Astrocyte (in vitro differentiated cells and primary cell): ENCODE data around the gene ITPR2. TPM values are rescaled to one million over a fixed set of nuclear protein-coding genes. Genes with fewer than 3 reads are reported as not detected.
"Not testable (repeated sequence)": the region's sequence is repeated elsewhere in the genome, so short reads cannot be mapped to it uniquely, and the experiment has no call there.

ENCODE experiments used
- DNase-seq: peaks from one replicate; pipeline ENCODE4 v3.0.0-alpha.2; 2010; ENCODE audit warnings: low read depth
- FAIRE-seq: peaks from 2 replicates; lab custom pipeline; 2011; peaks lifted over from hg19 to GRCh38; lab: Jason Lieb, UNC
- H2AFZ ChIP-seq: 2 replicates; pipeline ENCODE4 v1.6.0; 2012; ENCODE audit warnings: low read depth, low read length, inconsistent platforms
- H3K27ac ChIP-seq: 2 replicates; pipeline ENCODE4 v1.5.1; 2011; ENCODE audit warnings: low read depth, low read length, inconsistent platforms
- H3K27me3 ChIP-seq: 2 replicates; pipeline ENCODE4 v1.6.0; 2011; ENCODE audit warnings: low read length, inconsistent platforms; ENCODE audit not compliant: insufficient read depth
- H3K36me3 ChIP-seq: 2 replicates; pipeline ENCODE4 v1.5.1; 2011; ENCODE audit warnings: low read length, inconsistent platforms; ENCODE audit not compliant: insufficient read depth
- H3K4me1 ChIP-seq: 2 replicates; pipeline ENCODE4 v1.5.1; 2011; ENCODE audit warnings: low read length, inconsistent platforms; ENCODE audit not compliant: insufficient read depth
- H3K4me2 ChIP-seq: 2 replicates; pipeline ENCODE4 v1.6.0; 2012; ENCODE audit warnings: low read length, inconsistent platforms
- H3K4me3 ChIP-seq: 2 replicates; pipeline ENCODE4 v1.5.1; 2011; ENCODE audit warnings: low read depth, mild to moderate bottlenecking, low read length, inconsistent platforms; ENCODE audit not compliant: insufficient read depth
- H3K79me2 ChIP-seq: 2 replicates; pipeline ENCODE4 v1.6.0; 2012; ENCODE audit warnings: mild to moderate bottlenecking, low read length, inconsistent platforms; ENCODE audit not compliant: insufficient read depth
- H3K9ac ChIP-seq: 2 replicates; pipeline ENCODE4 v1.6.0; 2012; ENCODE audit warnings: mild to moderate bottlenecking, low read length, inconsistent platforms
- H3K9me3 ChIP-seq: 2 replicates; pipeline ENCODE4 v1.5.1; 2012; ENCODE audit warnings: low read depth, mild to moderate bottlenecking, low read length, inconsistent platforms; ENCODE audit not compliant: insufficient read depth
- H4K20me1 ChIP-seq: 2 replicates; pipeline ENCODE4 v1.6.0; 2012; ENCODE audit warnings: low read length, inconsistent platforms; ENCODE audit not compliant: insufficient read depth
- H3K27ac Mint-ChIP-seq: one replicate; pipeline ENCODE4 v1.8.0; 2021; ENCODE audit warnings: mild to moderate bottlenecking, mixed read lengths; ENCODE audit not compliant: unreplicated experiment
- H3K27me3 Mint-ChIP-seq: one replicate; pipeline ENCODE4 v1.8.0; 2021; ENCODE audit warnings: low read depth, mixed read lengths; ENCODE audit not compliant: unreplicated experiment
- H3K36me3 Mint-ChIP-seq: one replicate; pipeline ENCODE4 v1.8.0; 2021; ENCODE audit warnings: low read depth, mixed read lengths; ENCODE audit not compliant: unreplicated experiment
- H3K4me1 Mint-ChIP-seq: one replicate; pipeline ENCODE4 v1.8.0; 2021; ENCODE audit warnings: low read depth, mixed read lengths; ENCODE audit not compliant: unreplicated experiment
- H3K4me3 Mint-ChIP-seq: one replicate; pipeline ENCODE4 v1.8.0; 2021; ENCODE audit warnings: mild to moderate bottlenecking, moderate library complexity, mixed read lengths; ENCODE audit not compliant: unreplicated experiment
- H3K9me3 Mint-ChIP-seq: one replicate; pipeline ENCODE4 v1.8.0; 2021; ENCODE audit warnings: mild to moderate bottlenecking, mixed read lengths; ENCODE audit not compliant: unreplicated experiment
- EZH2 ChIP-seq: IDR thresholded peaks from 2 replicates; pipeline ENCODE4 v1.6.1; 2012; ENCODE audit warnings: mild to moderate bottlenecking, low read length, inconsistent platforms; ENCODE audit not compliant: insufficient read depth
- total RNA-seq: library from RNA; stranded (reverse); gene quantifications from 2 replicates; pipeline ENCODE4 v1.2.1, GENCODE V29; 2021
- TF ChIP-seq, protein P1 (sequence below): IDR thresholded peaks from 2 replicates; pipeline ENCODE4 v1.5.1; 2011; ENCODE audit warnings: low read depth, mild to moderate bottlenecking, inconsistent platforms, low read length, moderate library complexity; ENCODE audit not compliant: insufficient read depth

ITPR2 gene
- total RNA-seq, 1 donor from 2014 or later, result 24.4 TPM

DNA sequence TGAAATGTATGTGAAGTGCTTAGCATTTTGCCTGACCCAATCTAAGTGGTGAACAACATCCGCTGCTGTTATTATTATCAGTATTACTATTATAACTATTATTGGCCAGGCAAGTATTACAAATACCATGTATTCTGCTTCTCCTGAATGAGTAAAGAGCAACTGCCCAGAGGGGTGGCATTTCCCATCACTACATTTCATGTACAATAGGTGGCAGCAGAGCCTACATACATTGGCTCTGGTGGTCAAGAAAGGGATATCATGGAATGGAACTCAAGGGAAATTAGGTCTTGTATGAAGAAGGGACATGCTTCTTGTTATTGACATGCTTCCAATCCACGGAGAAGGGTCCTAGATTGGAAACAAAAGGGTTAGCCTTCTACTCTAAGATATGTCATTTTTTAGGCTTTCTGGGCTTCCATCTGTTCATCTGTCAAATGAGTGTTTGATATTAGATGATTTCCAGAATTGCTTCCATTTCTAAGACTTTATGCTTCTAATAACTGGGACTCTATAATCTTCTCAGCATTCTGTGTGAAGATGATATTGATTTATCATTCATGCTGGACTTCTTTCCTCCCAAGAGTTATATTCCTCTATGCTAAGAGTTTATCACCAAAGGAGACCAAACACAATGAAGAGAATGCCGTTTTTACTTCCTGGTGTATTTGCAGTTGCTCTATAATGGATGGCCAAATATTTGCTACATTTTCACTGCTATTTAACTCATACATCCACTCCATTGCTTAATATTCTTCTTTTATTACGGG is 398.5 kb downstream of the ITPR2 start:
- H3K27ac Mint-ChIP-seq, result no peak overlapping the region
- no peaks in the 10 kb centered on the region for H3K4me1 Mint-ChIP-seq
- H3K36me3 Mint-ChIP-seq, result no peaks in the 10 kb centered on the region
- no peaks in the 10 kb centered on the region for H4K20me1 ChIP-seq
- H3K9ac ChIP-seq, result no peak overlapping the region
- DNase-seq (peak; percentile 26), FAIRE-seq (peak; percentile 88)
- no peaks in the 10 kb centered on the region for H3K36me3 ChIP-seq
- H3K27me3 ChIP-seq, result no peaks in the 10 kb centered on the region
- H3K4me1 ChIP-seq, result no peaks in the 10 kb centered on the region
- no peaks in the 10 kb centered on the region for H3K79me2 ChIP-seq
- no peak overlapping the region for H2AFZ ChIP-seq
- no peaks in the 10 kb centered on the region for H3K9me3 Mint-ChIP-seq
- no peak for TF ChIP-seq EZH2
- TF ChIP-seq, protein P1, sequence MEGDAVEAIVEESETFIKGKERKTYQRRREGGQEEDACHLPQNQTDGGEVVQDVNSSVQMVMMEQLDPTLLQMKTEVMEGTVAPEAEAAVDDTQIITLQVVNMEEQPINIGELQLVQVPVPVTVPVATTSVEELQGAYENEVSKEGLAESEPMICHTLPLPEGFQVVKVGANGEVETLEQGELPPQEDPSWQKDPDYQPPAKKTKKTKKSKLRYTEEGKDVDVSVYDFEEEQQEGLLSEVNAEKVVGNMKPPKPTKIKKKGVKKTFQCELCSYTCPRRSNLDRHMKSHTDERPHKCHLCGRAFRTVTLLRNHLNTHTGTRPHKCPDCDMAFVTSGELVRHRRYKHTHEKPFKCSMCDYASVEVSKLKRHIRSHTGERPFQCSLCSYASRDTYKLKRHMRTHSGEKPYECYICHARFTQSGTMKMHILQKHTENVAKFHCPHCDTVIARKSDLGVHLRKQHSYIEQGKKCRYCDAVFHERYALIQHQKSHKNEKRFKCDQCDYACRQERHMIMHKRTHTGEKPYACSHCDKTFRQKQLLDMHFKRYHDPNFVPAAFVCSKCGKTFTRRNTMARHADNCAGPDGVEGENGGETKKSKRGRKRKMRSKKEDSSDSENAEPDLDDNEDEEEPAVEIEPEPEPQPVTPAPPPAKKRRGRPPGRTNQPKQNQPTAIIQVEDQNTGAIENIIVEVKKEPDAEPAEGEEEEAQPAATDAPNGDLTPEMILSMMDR, result peak; percentile 74
- no peaks in the 10 kb centered on the region for H3K27me3 Mint-ChIP-seq
- no peak overlapping the region for H3K4me3 ChIP-seq
- no peaks in the 10 kb centered on the region for H3K9me3 ChIP-seq
- no peak overlapping the region for H3K4me2 ChIP-seq
- H3K27ac ChIP-seq, result no peak overlapping the region
- no peak overlapping the region for H3K4me3 Mint-ChIP-seq

DNA sequence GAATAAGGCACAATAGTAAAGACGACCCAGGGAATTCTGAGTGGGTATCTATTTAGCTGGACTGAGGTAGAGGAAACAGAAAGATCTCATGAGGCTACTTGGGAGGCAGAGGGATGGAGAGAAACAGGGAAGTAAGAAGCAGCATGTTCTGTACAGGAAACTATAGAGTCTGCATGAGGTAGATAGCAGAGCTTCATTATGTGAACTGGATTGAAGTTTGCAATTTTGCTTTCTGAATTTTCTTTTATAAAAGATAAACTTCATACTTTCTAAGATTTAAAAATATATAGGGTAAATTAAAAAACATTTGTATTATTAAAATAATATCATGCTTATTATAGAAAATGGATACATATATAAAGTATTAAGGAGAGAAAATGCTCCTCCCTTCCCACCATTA is 399.3 kb downstream of the ITPR2 start:
- not testable (repeated sequence) for H3K4me1 Mint-ChIP-seq, FAIRE-seq, H3K4me2 ChIP-seq, H4K20me1 ChIP-seq, H3K27ac Mint-ChIP-seq, H3K27me3 ChIP-seq, H3K4me3 ChIP-seq, H3K36me3 ChIP-seq, H3K79me2 ChIP-seq, H3K27ac ChIP-seq, H3K27me3 Mint-ChIP-seq, H3K9me3 ChIP-seq, H3K4me1 ChIP-seq, H3K9ac ChIP-seq, DNase-seq, H2AFZ ChIP-seq, H3K9me3 Mint-ChIP-seq, H3K36me3 Mint-ChIP-seq, H3K4me3 Mint-ChIP-seq

DNA sequence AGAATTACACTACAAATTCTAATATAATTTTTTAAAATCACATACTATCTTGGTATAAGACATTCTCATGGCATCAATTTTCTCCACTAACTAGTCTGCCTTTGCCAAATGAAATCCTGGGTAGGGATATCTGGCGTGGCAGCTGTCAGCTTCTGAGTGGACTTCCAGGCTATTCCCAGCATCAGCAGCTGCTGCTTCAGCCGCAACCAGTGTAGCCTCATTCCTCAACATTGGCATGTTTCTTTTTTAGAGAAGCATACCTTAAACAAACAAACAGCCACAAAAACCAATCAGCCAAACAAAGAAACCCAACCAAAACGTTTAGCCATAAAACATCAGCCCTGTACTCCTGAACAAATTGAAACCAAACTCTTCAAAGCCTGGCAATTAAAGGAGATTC is 401.8 kb downstream of the ITPR2 start:
- Histone ChIP-seq H3K4me1 (no peaks in the 10 kb centered on the region), H3K9ac (no peak overlapping the region)
- FAIRE-seq, result no peak

GRCh38 chr12:26430596-26430995 is 402.4 kb downstream of the ITPR2 start:
- not testable (repeated sequence) for H3K79me2 ChIP-seq, H3K36me3 ChIP-seq, H4K20me1 ChIP-seq, H3K4me3 ChIP-seq, H3K9ac ChIP-seq, H3K4me1 Mint-ChIP-seq, H3K36me3 Mint-ChIP-seq, H3K27me3 Mint-ChIP-seq, H3K4me2 ChIP-seq, H2AFZ ChIP-seq, H3K9me3 ChIP-seq, H3K9me3 Mint-ChIP-seq, H3K27me3 ChIP-seq, H3K4me3 Mint-ChIP-seq, DNase-seq, H3K4me1 ChIP-seq, H3K27ac Mint-ChIP-seq, H3K27ac ChIP-seq
- FAIRE-seq, result peak; percentile 56

More for the DNA sequence above, 401.8 kb downstream of the ITPR2 start:
- H3K36me3 Mint-ChIP-seq, result no peaks in the 10 kb centered on the region
- Histone ChIP-seq H3K4me2 (no peak overlapping the region), H3K79me2 (no peaks in the 10 kb centered on the region), H3K27me3 (no peaks in the 10 kb centered on the region), H3K9me3 (no peaks in the 10 kb centered on the region), H3K4me3 (no peak overlapping the region), H3K36me3 (no peaks in the 10 kb centered on the region), H2AFZ (no peak overlapping the region), H3K27ac (no peak overlapping the region), H4K20me1 (no peaks in the 10 kb centered on the region)
- H3K4me1 Mint-ChIP-seq, result no peaks in the 10 kb centered on the region
- no peak for DNase-seq
- H3K27me3 Mint-ChIP-seq, result no peaks in the 10 kb centered on the region
- H3K4me3 Mint-ChIP-seq, result no peak overlapping the region
- H3K27ac Mint-ChIP-seq, result no peak overlapping the region
- H3K9me3 Mint-ChIP-seq, result no peaks in the 10 kb centered on the region
- TF ChIP-seq, protein P1, result no peak
- no peak for TF ChIP-seq EZH2
